Stromal cell of bone marrow (primary cell): ENCODE results near the gene SLF2.

ENCODE experiments used
- DNase-seq: peaks from one replicate; pipeline ENCODE4 v3.0.0-alpha.2; 2012; ENCODE audit warnings: low read depth

The SLF2 gene

DNA sequence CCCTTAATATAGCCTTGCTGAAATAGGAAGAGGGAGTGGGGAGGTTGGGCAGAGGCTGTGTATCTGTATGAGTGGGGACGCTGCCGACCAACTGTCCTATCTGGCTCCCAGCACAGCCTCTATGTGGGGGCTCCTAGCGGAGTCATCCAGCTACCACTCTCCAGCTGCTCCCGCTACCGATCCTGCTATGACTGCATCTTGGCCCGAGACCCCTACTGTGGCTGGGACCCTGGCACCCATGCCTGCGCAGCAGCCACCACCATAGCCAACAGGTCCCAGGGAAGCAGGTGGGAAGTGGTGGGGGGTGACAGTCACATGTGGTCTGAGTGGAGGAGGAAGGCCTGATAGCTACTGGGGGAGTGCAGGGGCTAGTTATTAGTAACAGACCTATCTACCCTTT is 67.9 kb downstream of the SLF2 start:
- DNase-seq = no peak

- DNase-seq = no peak
These were observed 68.5 kb downstream of the SLF2 start for GRCh38 chr10:100981178-100981772.

- DNase-seq = no peak
These were observed 70.4 kb downstream of the SLF2 start for GRCh38 chr10:100982916-100983830.

- DNase-seq = no peak
These were observed 71.3 kb downstream of the SLF2 start for GRCh38 chr10:100983868-100984671.

DNA sequence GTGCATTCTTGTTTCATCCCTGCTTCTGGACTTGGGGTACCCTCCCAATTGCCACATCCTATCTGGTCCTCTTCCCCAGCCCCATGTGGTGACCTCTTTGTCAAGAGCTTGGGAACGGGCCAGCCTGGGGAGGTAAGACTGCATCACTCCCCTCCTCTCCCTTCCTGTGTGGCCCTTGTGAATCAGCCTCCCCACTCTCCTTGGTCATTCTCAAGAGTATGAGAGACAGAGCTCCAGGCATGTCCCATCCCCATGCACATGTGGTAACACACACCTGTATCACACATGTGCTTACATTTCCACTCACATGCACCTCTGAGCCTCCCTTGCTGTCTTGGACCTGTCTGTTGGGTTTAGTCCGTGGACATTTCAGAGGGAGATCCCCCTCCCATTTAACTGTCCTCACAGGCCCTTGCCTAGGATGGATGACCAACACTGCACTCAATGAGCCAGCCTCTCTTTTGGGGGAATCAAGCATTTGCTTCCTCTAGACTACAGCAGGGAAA is 72.0 kb downstream of the SLF2 start:
- no peak for DNase-seq

DNA sequence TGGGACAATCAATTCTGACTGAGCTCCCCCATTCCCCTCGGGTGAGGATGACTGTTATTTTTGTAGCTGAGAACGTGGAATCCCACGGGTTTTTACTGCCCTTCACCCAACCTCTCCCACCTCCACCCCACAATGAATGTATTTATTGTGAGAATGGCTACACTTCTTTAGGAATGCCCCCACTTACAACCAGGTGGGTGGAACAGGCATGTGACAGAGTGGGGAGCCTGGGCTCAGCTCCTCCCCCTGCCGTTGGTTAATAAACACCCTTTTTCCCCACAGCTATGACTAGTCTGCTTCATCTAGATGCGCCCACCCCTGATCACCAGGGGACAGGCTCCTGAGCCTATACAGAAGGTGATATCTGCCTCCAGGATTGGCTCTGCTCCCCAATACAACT is 72.6 kb downstream of the SLF2 start:
- DNase-seq = no peak

GRCh38 chr10:100986623-100986951 is 73.8 kb downstream of the SLF2 start:
- no peak for DNase-seq

DNA sequence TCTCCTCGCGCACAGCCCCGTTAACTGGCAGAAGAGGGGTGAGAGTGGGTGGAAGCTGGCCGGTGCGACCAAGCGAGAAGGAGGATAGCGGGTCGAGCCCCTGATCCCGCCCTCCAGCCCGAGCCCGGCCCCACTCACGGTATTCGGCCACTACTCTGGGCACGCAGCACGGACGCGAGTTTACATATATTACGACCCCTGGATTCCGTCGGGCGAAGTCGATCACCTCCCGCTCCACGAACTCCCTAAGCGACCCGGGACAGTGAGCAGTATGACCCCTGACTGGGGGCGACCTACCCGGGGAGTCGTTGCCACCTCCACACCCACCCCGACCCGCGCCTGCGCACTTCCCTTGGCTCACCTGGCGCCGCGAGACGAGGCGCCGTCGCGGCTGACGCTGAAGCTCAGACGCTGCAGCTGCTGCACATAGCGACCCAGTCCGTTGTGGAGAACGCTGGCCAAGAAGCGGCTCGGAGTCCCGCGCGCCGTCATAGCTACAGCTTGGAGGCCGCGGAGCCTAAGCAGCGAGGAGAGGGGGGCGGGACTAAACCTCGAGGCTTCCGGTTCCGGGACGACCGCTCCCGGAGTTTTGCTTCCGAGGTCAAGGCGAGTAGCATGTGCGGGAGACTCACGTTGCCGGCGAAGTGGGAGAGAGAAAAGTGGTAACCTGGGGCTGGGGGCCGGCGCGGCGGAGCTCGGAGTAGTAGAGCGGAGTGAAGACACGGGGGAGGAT is 74.4 kb downstream of the SLF2 start, which contains the start of the genes MRPL43 and TWNK:
Gene MRPL43, minus strand, starts transcription at position 546 of the 733 bp plus-strand sequence. Its CDS starts 54 bp downstream, at position 492.
Gene TWNK, plus strand, starts transcription at position 592 of the 733 bp plus-strand sequence. CDS start 668 bp downstream, outside the sequence.
- peak; percentile 52 for DNase-seq

DNA sequence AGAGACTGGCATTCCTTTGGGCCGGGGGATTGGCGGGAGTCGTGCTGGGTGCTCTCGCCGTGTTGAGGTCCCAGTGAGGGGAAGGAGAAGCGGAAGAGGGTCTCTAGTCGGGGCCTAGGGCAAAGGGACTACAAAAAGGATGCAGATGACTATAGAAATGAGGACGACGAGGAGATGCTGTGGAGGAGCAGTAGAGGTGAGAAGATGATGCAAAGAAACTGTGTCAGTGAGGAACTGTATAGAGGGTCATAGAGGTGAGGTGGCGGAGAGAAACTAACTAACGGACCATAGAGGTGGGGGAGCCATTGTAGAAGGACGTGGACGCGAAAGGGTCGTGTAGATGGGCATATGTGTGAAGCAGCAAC is 74.9 kb downstream of the SLF2 start:
- DNase-seq = no peak

DNA sequence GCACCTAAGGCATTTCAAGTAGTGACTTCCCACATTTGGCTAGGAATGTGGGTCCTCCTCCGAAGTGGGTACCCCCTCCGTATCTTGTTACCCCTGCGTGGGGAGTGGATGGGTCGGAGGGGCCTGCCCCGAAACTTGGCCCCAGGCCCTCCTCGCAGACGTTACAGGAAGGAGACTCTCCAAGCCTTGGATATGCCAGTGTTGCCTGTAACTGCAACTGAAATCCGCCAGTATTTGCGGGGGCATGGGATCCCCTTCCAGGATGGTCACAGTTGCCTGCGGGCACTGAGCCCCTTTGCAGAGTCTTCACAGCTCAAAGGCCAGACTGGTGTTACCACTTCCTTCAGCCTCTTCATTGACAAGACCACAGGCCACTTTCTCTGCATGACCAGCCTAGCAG is 75.4 kb downstream of the SLF2 start:
- DNase-seq = no peak

- no peak for DNase-seq
These were observed 76.3 kb downstream of the SLF2 start for GRCh38 chr10:100989088-100989487.

- DNase-seq = no peak
These were observed 81.4 kb downstream of the SLF2 start for GRCh38 chr10:100993986-100994708.

DNA sequence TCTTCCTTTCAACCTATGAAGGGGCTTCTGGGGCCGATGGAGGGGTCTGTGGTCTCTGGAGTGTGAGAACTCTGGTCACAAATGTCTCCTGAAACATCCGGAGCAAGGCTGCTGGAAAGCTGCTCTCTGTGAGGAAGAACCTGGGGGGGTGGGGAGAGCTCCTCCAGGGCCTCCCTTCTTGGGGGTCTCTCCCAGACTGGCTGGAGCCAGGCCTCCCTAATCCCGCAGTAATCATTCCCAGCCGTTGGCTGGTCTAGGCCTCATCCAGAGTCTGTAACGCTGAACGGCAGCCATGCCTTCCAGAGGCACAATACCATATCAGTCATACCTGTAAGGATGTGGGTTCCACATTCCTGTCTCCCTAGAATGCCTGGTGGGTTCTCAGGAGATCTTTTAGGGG is 82.4 kb downstream of the SLF2 start:
- no peak for DNase-seq

DNA sequence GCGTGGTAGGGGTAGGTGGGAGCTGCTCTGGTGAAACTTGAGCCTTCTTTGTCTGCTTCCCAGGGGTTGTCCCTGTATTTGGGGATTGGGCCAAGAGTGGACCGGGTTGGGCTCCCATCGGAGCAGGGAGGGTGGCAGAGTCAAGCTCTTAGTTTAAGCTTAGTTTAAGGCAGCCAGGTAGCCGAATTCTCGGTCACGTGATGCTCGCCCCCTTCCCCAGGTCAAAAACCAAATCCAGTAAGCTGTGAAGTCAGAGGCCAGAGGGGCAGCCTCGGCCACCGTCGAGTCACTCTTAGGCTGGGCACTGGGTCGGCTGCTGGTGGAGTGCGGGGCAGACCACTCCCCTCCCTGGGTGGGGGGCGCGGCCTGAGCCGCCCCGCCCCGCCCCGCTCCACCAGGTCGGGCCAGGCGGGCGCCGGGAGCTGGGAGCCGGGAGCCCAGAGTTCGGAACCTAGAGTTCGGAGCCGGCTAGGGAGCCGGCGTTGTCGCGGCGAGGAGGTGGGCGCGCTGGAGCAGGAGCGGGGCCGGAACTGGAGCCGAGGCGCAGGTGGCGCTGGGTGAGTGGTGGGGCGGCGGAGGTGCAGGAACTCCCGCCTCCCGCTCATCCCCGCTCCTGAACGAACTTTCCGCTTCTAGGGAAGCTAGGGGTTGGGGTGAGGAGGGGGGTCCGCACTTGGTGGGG is 84.1 kb downstream of the SLF2 start:
- no peak for DNase-seq

DNA sequence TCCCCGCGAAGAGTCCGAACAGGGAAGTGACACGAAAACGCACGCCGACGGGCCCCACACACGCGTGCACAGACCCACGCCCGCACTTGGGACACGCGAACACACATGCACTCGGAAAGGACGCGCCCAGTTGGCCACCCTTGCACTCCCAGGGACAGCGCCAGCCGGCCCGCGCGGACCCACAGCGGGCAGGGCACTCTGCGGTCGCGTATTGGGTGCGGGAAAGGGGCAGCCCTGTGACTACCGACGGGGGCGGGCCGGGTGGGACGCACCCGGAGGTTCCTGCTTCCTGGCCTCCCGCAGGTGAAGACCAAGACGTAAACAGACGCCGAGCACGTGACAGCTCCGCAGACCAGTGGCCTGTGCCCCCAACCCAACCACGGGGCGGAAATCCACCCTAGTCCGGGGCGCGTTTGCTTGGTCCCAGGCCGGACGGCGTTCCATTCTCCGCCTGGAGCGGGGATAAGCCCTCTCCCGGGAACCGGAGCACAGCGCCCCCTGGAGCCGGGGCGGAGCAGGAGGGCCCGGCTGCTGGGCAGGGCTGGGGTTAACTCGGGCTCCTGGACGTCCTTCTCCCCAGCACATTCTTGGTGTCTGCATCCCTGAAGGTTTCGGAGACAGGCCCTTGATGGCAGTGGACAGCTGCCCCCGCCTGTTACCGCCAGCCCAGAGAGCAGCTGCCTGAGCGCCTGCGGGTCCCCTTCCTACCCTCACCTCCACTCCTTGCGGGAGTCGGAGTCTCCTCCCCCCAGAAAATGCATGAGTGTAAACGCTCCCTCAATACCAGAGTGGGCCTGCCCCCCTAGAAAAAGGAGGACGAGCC is 84.8 kb downstream of the SLF2 start:
- peak; percentile 52 for DNase-seq

DNA sequence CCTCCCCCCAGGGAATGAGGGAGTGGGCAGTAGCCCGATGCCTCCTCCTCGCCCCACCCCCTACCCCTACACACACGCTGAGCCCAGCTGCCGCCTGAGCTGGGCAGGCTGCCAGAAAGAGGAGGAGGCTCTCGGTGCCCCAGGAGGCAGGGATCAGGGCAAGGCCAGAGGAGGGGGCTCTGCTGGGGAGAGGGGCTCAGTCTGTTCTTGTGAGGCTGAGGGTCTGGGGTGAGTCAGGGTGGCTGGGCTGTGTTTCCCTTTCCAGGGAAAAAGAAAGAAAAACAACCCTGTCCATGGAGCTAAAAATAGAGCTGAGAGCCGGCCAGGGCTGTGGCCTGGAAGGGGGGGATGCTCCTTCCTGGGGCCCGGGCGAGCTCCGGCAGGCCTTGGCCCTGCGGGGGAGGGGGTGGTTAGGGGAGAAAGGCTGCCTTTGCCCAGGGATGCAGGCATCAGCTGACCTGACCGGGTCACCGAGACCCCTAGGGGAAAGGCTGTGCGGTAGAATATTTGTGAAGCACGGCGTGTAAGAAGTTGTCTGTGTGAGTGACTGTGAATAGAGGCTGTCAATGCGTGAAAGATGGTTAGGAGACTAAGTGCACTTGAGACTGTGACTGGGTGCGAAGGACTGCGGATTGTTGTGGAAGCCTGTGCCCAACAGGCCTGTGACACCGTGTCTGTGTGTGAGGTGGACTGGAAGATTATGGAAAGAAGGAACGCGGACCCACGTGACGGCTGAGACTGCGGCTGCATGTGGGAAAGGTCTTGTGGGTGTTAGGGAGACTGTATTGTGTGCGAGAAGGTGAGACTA is 85.6 kb downstream of the SLF2 start:
- DNase-seq = peak; percentile 84

GRCh38 chr10:100998991-100999741 is 86.4 kb downstream of the SLF2 start:
- DNase-seq = peak; percentile 56

DNA sequence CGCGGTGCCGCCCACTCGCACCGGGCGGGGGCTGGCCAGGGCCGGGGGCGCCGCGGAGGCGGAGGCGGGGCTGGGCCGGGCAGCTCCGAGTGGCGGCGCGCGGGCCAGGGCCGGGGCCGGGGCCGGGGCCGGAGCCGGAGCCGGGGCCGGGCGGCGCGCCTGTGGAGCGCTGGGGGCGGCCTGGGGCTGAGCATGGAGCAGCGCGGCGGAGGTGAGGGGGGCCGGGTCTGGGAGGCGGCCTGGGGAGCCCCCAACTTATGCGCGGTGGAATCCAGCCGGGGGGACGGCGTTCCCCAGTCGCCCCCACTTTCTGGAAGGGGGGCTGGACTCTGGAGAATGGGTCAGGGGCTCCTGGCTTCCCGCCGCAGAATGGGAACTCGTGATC is 87.0 kb downstream of the SLF2 start, which contains the start of gene LZTS2:
Gene LZTS2, plus strand, starts transcription at position 67 of the 385 bp plus-strand sequence. CDS start 2,731 bp downstream, outside the sequence.
- DNase-seq = no peak
